ENCODE measurements around the gene MYH1.

GRCh38 chr17:10563991-10564660 is 45.8 kb upstream of the MYH1 start:
- no peak for TF ChIP-seq POLR2AphosphoS5 (IDR thresholded peaks at IDR 0.05)
- no peak for TF ChIP-seq CTCF (IDR thresholded peaks at IDR 0.05)
- no peak for TF ChIP-seq POLR2A (IDR thresholded peaks at IDR 0.05)

Measured in sigmoid colon (tissue), 4 donors.